Fibroblast of the aortic adventitia (primary cell): ENCODE results near the gene SLC29A3. TPM values are rescaled to one million over a fixed set of nuclear protein-coding genes. Genes with fewer than 3 reads are reported as not detected.

Experiments used
- DNase-seq: peaks from one replicate; pipeline ENCODE4 v3.0.0-alpha.2; 2010; ENCODE audit warnings: low read depth
- H3K4me3 ChIP-seq: 2 replicates; pipeline ENCODE4 v1.5.1; 2011; ENCODE audit warnings: low read depth, mild to moderate bottlenecking, control low read depth, low read length, moderate library complexity
- total RNA-seq: library from RNA; depleted of rRNA; stranded (reverse); fragments of >200 nt; gene quantifications from 2 replicates; pipeline ENCODE4 v1.2.3, GENCODE V29; 2012; ENCODE audit warnings: low replicate concordance
- TF ChIP-seq, protein P1 (sequence below): IDR thresholded peaks from 2 replicates; pipeline ENCODE4 v1.5.1; 2011; ENCODE audit warnings: mild to moderate bottlenecking, low read length, control low read depth, inconsistent platforms; ENCODE audit not compliant: insufficient read depth

SLC29A3 gene
- total RNA-seq, 1 donor: 1.2 TPM

DNA sequence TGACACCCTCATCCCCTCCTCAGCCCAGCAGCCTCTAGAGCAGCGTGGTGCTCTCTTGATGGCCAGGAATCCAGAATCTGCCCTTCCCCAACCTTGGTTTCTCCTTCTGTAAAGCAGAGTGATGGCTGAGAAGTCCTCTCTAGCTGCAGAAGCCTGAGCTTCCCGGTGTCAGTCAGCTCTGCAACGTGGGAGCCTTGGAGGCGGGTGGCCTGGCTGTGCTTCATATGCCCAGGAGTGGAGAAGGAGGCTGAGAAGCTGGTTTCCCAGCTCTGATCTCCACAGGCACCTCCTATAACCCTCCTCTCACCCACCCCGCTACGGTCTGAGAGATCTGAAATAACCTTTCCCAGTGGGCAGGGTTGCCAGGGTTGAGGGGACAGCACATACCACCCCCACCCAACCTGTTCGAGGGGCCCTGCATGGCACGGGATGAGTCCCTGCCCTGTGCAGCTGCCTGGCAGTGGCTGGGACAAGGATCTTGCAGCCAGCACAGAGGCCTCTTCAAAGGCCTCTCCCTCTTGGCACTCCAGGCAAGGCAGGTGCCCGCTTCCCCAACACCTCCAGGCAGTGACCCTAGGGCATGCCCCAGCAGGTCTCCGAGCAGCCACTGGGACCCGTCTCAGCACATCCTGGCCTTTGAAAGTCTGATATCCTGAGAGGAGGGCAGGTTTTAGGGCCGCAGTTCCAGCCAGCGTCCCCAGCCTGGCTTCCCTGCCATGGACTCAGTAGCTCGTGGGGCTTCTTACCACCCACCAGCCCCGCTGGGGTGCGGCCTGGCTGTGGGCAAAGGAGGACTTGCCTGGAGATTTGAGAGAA is 18.3 kb upstream of the SLC29A3 start:
- no peak for DNase-seq
- no peak overlapping the region for H3K4me3 ChIP-seq
- TF ChIP-seq, protein P1, sequence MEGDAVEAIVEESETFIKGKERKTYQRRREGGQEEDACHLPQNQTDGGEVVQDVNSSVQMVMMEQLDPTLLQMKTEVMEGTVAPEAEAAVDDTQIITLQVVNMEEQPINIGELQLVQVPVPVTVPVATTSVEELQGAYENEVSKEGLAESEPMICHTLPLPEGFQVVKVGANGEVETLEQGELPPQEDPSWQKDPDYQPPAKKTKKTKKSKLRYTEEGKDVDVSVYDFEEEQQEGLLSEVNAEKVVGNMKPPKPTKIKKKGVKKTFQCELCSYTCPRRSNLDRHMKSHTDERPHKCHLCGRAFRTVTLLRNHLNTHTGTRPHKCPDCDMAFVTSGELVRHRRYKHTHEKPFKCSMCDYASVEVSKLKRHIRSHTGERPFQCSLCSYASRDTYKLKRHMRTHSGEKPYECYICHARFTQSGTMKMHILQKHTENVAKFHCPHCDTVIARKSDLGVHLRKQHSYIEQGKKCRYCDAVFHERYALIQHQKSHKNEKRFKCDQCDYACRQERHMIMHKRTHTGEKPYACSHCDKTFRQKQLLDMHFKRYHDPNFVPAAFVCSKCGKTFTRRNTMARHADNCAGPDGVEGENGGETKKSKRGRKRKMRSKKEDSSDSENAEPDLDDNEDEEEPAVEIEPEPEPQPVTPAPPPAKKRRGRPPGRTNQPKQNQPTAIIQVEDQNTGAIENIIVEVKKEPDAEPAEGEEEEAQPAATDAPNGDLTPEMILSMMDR: no peak

DNA sequence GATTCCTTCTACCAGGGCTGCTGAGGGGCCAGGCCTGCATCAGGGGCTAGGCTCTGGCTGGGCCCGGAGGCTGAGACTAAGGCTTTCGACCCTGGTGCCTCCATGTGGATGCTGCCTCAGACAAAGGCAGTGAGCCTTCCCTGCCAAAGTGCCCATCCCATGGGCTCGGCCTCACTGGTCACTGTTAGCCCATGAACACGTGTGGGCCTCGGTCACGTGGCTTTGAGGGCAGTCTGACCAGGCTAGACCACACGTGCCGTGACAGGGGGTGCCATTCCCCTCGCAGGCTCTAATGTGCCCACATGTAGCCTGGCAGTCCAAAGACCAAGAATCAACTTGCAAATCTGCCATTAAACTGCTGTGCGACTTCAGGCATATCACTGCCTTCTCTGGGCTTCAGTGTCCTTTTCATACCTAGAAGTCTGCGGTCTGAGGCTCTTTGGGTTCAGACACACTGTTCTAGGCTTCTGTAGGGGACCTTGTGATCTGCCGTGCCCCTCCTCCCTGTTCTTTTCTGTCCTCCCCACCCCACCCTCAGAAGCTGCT is 17.6 kb upstream of the SLC29A3 start:
- TF ChIP-seq, protein P1: no peak
- no peak overlapping the region for H3K4me3 ChIP-seq
- DNase-seq: no peak

DNA sequence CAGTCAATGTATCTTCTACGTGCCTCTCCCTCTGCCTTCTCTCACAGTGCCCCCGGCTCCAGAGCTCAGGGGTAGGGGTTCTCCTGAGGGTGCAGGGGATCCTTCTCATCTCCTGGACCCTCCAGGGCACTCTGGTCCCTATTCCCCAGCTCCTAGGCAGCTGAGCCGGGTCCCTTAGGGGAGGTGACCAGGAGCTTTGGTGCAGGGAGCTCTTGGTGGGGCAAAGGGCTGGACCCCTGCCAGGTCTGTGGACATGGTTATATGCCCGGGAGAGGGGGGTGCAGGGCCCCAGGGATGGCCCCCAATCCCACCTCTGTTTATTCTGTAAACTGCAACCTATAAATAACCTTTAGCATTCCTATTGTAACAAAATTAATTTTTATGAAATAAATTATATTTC is 16.6 kb upstream of the SLC29A3 start:
- no peak for DNase-seq
- TF ChIP-seq, protein P1: no peak
- H3K4me3 ChIP-seq: no peak overlapping the region

DNA sequence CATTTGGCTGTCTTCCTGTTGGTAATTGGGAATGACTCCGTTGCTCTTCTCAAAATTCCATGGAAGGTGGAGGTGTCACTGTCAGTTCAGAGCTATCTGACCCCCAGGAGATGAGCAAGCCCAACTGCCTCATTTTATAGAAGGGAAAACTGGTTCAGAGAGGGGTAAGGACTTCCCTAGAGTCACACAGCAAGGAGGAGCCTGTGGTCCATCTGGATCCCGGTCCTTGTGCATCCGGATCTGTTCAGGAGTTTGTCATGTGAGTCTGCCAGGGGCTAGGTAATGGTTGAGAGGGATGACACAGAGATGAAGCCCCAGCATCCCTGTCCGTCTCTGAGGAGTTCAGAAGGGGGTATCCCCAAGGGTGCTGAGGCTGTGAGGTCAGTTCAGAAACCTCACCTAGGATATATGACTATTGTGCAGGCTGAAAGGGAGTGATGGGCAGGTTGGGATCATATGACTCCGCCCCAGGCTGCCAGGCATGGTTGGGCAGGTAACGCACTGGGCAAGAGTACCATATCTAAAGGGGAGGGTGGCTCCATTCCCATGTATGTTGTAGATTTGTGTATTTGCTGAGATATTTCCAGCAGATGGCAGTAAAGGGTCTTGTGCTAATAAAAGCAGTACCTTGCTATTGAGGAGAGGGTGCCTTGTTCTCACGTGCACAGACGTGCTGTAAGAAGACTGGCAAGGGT is 16.0 kb upstream of the SLC29A3 start:
- DNase-seq: peak; percentile 64
- TF ChIP-seq, protein P1: peak; percentile 57
- H3K4me3 ChIP-seq: no peak overlapping the region

DNA sequence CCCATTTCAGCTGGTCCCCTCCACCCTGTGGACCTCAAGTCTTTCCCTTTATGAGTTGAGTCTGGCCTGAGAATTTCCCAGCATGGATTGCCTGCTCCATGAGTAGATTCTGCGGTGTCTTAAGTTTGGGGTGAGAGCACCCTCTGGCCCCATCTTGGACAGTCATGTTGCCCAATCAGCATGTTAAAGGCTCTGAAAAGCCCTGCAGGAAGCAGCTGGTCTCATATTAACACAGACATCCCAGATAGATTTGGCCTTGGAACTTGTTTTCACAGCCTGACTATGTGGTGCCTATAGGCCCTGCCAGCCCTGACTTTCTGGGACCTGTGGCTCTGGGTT is 15.5 kb upstream of the SLC29A3 start:
- TF ChIP-seq, protein P1: no peak
- no peak overlapping the region for H3K4me3 ChIP-seq
- no peak for DNase-seq

DNA sequence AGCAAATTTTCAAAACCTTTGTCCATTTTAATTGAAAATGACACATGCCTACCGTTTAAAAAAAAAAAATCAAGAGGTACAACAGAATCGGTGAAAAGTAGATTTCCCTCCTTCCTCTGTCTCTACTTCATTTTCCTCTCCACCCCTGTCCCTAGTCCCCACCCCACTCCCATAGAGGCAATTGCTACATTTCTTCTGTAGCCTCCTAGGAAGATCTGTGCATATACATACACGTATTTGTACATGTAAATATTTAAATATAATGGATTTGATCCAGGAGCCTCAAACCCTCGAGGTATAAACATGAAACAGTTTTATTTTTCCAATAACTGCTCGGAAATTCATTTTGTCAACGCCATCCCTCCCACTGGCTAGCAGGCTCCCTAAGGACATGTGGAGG is 14.1 kb upstream of the SLC29A3 start:
- no peak for DNase-seq
- no peak overlapping the region for H3K4me3 ChIP-seq
- TF ChIP-seq, protein P1: no peak
